ENCODE data around the gene TTI1. TPM values are rescaled to one million over a fixed set of nuclear protein-coding genes. Genes with fewer than 3 reads are reported as not detected.

Gene TTI1
- polyA plus RNA-seq, 3 donors, result 6.4 to 9.1 (median 8.8) TPM

DNA sequence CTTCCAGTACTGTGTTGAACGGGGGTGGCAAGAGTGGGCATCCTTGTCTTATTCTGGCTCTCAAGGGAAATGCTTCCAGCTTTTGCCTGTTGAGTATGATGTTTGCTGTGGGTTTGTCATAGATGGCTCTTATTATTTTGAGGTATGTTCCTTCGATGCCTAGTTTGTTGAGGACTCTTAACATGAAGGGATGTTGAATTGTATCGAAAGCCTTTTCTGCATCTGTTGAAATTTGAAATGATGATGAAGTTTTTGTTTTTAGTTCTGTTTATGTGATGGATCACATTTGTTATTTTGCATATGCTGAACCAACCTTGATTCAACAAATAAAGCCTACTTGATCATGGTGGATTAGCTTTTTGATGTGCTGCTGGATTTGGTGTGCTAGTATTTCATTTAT, 48.3 kb upstream of the TTI1 start:
- no peak overlapping the region for H3K9ac ChIP-seq (ENCODE audit: insufficient read depth, low read length, poor library complexity, severe bottlenecking)
- H3K36me3 ChIP-seq (replicated peaks in 1 of 2; ENCODE audit: control insufficient read depth in 1 of 2, insufficient read depth in 2 of 2, low read length in 2 of 2), result peaks cover 54 to 98% of the 10 kb centered on the region in 2 donors
- DNase-seq, result no peak
- H3K4me2 ChIP-seq (replicated peaks; ENCODE audit: extremely low read depth, low read length, poor library complexity, severe bottlenecking), result no peak overlapping the region
- H3K27me3 Mint-ChIP-seq (ENCODE audit: low read depth in 3 of 3), result no peaks in the 10 kb centered on the region
- no peak overlapping the region for H2AFZ ChIP-seq (ENCODE audit: insufficient read depth, low read depth, low read length, poor library complexity, severe bottlenecking)
- H3K9me3 ChIP-seq (replicated peaks in 1 of 2; ENCODE audit: control insufficient read depth in 1 of 2, insufficient read depth in 1 of 2, low read length in 2 of 2), result no peaks in the 10 kb centered on the region
- TF ChIP-seq, protein P1, sequence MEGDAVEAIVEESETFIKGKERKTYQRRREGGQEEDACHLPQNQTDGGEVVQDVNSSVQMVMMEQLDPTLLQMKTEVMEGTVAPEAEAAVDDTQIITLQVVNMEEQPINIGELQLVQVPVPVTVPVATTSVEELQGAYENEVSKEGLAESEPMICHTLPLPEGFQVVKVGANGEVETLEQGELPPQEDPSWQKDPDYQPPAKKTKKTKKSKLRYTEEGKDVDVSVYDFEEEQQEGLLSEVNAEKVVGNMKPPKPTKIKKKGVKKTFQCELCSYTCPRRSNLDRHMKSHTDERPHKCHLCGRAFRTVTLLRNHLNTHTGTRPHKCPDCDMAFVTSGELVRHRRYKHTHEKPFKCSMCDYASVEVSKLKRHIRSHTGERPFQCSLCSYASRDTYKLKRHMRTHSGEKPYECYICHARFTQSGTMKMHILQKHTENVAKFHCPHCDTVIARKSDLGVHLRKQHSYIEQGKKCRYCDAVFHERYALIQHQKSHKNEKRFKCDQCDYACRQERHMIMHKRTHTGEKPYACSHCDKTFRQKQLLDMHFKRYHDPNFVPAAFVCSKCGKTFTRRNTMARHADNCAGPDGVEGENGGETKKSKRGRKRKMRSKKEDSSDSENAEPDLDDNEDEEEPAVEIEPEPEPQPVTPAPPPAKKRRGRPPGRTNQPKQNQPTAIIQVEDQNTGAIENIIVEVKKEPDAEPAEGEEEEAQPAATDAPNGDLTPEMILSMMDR (IDR thresholded peaks at IDR 0.05), result no peak
- no CpG with 5 or more reads among the region's 3 CpGs for WGBS (ENCODE audit: insufficient coverage)
- no peaks in the 10 kb centered on the region for H3K4me1 ChIP-seq (ENCODE audit: control insufficient read depth in 1 of 2, insufficient read depth in 2 of 2, low read length in 2 of 2)
- intact Hi-C loops (cut with micrococcal nuclease), result no loop called here
- H3K4me3 ChIP-seq (replicated peaks in 1 of 3; ENCODE audit: low read depth in 2 of 3, low read length in 3 of 3), result no peak overlapping the region
- peaks cover 44% of the 10 kb centered on the region for H3K79me2 ChIP-seq (ENCODE audit: insufficient read depth, low read length)
- peak overlapping the region in 3 of 7 donors; percentile 10 to 85 (median 15) for H3K27ac Mint-ChIP-seq
- no peaks in the 10 kb centered on the region for H3K4me1 Mint-ChIP-seq
- peaks cover 0 to 4% (median 2%) of the 10 kb centered on the region in 7 donors for H3K9me3 Mint-ChIP-seq
- H3K36me3 Mint-ChIP-seq, result peaks cover 87 to 92% of the 10 kb centered on the region in 2 donors
- H3K4me3 Mint-ChIP-seq, result no peak overlapping the region
- peaks cover 9% of the 10 kb centered on the region for H4K20me1 ChIP-seq (ENCODE audit: insufficient read depth, low read length)
- no peak overlapping the region for H3K27ac ChIP-seq (ENCODE audit: low read depth in 1 of 2, low read length in 2 of 2)
- no peaks in the 10 kb centered on the region for H3K27me3 ChIP-seq (ENCODE audit: control insufficient read depth in 2 of 2, insufficient read depth in 2 of 2, low read length in 2 of 2)

DNA sequence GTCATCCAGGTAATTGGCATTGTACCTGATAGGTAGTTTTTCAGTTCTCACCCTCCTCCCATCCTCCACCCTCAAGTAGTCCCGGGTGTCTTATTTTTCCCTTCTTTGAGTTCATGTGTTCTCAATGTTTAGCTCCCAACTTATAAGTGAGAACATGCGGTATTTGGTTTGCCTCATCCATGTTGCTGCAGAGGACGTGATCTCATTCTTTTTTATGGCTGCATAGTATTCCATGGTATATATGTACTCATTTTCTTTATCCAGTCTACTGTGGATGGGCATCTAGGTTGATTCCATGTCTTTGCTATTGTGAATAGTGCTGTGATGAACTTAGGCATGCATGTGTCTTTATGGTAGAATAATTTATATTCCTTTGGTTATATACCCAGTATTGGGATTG, 46.1 kb upstream of the TTI1 start:
- Mint-ChIP-seq H3K4me3 (no peak overlapping the region), H3K27me3 (ENCODE audit: low read depth in 3 of 3) (no peaks in the 10 kb centered on the region), H3K4me1 (no peaks in the 10 kb centered on the region), H3K27ac (peak overlapping the region in 2 of 7 donors; percentile 51 to 52), H3K36me3 (peaks cover 82 to 90% of the 10 kb centered on the region in 2 donors), H3K9me3 (peaks cover 0 to 4% (median 2%) of the 10 kb centered on the region in 7 donors)
- no peak overlapping the region for H3K9ac ChIP-seq (ENCODE audit: insufficient read depth, low read length, poor library complexity, severe bottlenecking)
- peaks cover 9% of the 10 kb centered on the region for H4K20me1 ChIP-seq (ENCODE audit: insufficient read depth, low read length)
- H3K79me2 ChIP-seq (ENCODE audit: insufficient read depth, low read length), result peaks cover 48% of the 10 kb centered on the region
- intact Hi-C loops (cut with micrococcal nuclease), result loop anchor here in 1 of 2 donors (5.0 kb wide), 1 partner anchor 33 kb away; no protein-coding TSS in a partner anchor
- no peak overlapping the region for H3K4me2 ChIP-seq (replicated peaks; ENCODE audit: extremely low read depth, low read length, poor library complexity, severe bottlenecking)
- no peaks in the 10 kb centered on the region for H3K9me3 ChIP-seq (replicated peaks in 1 of 2; ENCODE audit: control insufficient read depth in 1 of 2, insufficient read depth in 1 of 2, low read length in 2 of 2)
- TF ChIP-seq, protein P1 (IDR thresholded peaks at IDR 0.05), result no peak
- no peak overlapping the region for H3K4me3 ChIP-seq (replicated peaks in 1 of 3; ENCODE audit: low read depth in 2 of 3, low read length in 3 of 3)
- H2AFZ ChIP-seq (ENCODE audit: insufficient read depth, low read depth, low read length, poor library complexity, severe bottlenecking), result no peak overlapping the region
- no peaks in the 10 kb centered on the region for H3K4me1 ChIP-seq (ENCODE audit: control insufficient read depth in 1 of 2, insufficient read depth in 2 of 2, low read length in 2 of 2)
- H3K27me3 ChIP-seq (ENCODE audit: control insufficient read depth in 2 of 2, insufficient read depth in 2 of 2, low read length in 2 of 2), result no peaks in the 10 kb centered on the region
- no peak overlapping the region for H3K27ac ChIP-seq (ENCODE audit: low read depth in 1 of 2, low read length in 2 of 2)
- peaks cover 37 to 97% of the 10 kb centered on the region in 2 donors for H3K36me3 ChIP-seq (replicated peaks in 1 of 2; ENCODE audit: control insufficient read depth in 1 of 2, insufficient read depth in 2 of 2, low read length in 2 of 2)
- WGBS (ENCODE audit: insufficient coverage), result no CpG with 5 or more reads among the region's 3 CpGs
- DNase-seq, result no peak
